ENCODE measurements around the gene XIAP.

DNA sequence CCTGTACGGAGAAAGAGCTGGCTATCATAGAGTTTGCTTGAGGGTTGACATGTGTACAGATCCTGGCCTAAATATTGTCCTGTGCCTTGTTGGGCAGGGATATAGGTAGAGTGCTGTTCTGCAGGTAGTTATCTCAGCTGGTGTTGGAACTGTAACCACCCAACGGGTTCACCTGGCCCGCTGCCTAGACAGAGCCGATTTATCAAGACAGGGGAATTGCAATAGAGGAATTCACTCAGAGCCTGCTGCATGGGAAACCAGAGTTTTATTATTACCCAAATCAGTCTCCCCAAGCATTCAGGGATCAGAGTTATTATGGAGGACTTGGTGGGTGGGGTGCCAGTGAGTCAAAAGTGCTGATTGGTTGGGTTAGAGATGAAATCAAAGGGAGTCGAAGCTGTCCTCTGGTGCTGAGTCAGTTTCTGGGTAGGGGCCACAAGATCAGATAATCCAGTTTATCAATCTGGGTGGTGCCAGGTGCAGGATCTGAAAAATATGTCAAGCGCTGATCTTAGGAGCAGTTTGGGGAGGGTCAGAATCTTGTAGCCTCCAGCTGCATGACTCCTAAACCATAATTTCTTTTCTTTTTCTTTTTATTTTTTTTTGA, 42.5 kb upstream of the XIAP start:
- TF ChIP-seq, protein P1, sequence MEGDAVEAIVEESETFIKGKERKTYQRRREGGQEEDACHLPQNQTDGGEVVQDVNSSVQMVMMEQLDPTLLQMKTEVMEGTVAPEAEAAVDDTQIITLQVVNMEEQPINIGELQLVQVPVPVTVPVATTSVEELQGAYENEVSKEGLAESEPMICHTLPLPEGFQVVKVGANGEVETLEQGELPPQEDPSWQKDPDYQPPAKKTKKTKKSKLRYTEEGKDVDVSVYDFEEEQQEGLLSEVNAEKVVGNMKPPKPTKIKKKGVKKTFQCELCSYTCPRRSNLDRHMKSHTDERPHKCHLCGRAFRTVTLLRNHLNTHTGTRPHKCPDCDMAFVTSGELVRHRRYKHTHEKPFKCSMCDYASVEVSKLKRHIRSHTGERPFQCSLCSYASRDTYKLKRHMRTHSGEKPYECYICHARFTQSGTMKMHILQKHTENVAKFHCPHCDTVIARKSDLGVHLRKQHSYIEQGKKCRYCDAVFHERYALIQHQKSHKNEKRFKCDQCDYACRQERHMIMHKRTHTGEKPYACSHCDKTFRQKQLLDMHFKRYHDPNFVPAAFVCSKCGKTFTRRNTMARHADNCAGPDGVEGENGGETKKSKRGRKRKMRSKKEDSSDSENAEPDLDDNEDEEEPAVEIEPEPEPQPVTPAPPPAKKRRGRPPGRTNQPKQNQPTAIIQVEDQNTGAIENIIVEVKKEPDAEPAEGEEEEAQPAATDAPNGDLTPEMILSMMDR (conservative IDR thresholded peaks at IDR 0.05), result no peak
- TF ChIP-seq EZH2 (IDR thresholded peaks at IDR 0.05; ENCODE audit: low read depth), result no peak

Data from PC-9 (cell line).